Peyer's patch (tissue), 4 donors: ENCODE measurements around the gene DCANP1. TPM values are rescaled to one million over a fixed set of nuclear protein-coding genes. Genes with fewer than 3 reads are reported as not detected.

Experiments used
- DNase-seq, 3 donors: peaks; one replicate each; pipeline ENCODE4 v3.0.0-alpha.2; 2017 to 2019
- H3K27ac ChIP-seq, 4 donors: fragments of 200-600 bp; sonication (generic); one replicate each; pipeline ENCODE4 v1.5.1; 2016 to 2019
- H3K27me3 ChIP-seq, 2 donors: fragments of 200-600 bp; sonication (generic); one replicate each; pipeline ENCODE4 v1.5.1; 2019
- H3K36me3 ChIP-seq, 3 donors: fragments of 200-600 bp; sonication (generic); one replicate each; pipeline ENCODE4 v1.5.1; 2016 to 2019
- H3K4me1 ChIP-seq, 4 donors: fragments of 200-600 bp; sonication (generic); one replicate each; pipeline ENCODE4 v1.5.1; 2016 to 2019
- H3K4me3 ChIP-seq, 4 donors: fragments of 200-600 bp; sonication (generic); 1 replicate in 3 of 4; 2 replicates in 1 of 4; pipeline ENCODE4 v1.5.1; 2016 to 2019; ENCODE audit warnings: mild to moderate bottlenecking in 1 of 4
- H3K9me3 ChIP-seq, 4 donors: fragments of 200-600 bp; sonication (generic); one replicate each; pipeline ENCODE4 v1.5.1; 2016 to 2019; ENCODE audit warnings: mild to moderate bottlenecking in 1 of 4
- POLR2A ChIP-seq, 2 donors: fragments of 450-650 bp; IDR thresholded peaks; one replicate each; pipeline ENCODE4 v1.5.1; 2017; ENCODE audit warnings: antibody characterized with exemption in 2 of 2, mild to moderate bottlenecking in 2 of 2, moderate library complexity in 2 of 2
- total RNA-seq, 4 donors: library from RNA; depleted of rRNA; stranded (reverse); fragments of >200 nt; gene quantifications; one replicate each; pipeline ENCODE4 v1.1.0, GENCODE V29; 2016
- TF ChIP-seq, protein P1 (sequence below), 6 experiments: fragments of 450-650 bp in 4 of 6; fragments of 200-600 bp in 2 of 6; sonication (generic) in 1 of 6; IDR thresholded peaks; one replicate each; pipeline ENCODE4 v1.5.1; 2017 to 2019; ENCODE audit warnings: antibody characterized with exemption in 6 of 6, mild to moderate bottlenecking in 3 of 6, moderate library complexity in 1 of 6

Gene DCANP1
- total RNA-seq, 4 donors from 2014 or later = 0.27 to 1.7 TPM; not detected in 2

DNA sequence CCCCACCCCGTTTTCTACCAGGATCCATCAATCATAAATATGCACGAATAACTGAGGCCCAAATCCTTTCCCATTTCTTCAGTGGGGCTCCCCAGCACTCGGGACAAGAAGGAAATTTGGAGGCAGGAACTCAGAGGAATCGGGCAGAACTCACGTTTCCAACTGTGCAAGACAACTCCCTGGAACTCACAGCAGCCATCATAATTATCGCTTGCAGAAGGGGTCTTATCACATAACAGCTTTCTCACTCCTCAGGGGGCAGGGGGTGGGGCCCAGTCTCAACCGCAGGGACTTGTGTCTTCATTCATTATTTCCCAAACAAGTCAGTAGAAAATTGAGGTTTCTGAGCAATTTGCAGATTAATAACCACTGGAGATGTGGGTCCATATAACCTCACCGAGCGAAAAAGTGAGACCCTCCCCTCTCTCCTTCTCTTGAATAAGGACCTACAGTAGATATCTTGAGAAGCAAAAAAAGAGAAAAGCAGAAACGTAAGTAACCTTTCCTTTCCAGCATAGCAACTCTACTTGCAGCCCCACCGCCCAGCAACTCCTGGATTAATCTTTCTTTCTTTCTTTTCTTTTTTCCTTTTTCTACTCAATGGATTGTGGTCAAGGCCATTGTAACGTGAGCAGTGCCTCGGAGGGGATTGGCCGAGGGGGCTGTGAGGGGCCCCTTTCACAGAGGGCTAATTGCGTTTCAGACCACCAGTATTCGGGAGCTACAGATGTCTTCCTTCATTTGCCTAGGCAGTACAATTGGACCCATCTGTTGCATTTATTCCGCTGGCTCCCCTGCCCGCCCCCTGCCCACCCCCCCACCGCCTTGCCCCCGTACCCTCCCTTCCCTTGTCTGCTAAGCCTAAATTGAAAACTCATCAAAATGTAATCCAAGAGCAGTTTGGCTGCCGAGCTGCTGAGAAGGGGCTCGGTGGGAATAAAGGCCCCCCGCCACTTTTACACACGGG lies 29.8 kb upstream of the DCANP1 start:
- Histone ChIP-seq H3K4me1 (no peaks in the 10 kb centered on the region), H3K36me3 (no peaks in the 10 kb centered on the region), H3K4me3 (no peak overlapping the region), H3K27me3 (no peaks in the 10 kb centered on the region), H3K27ac (no peak overlapping the region), H3K9me3 (no peaks in the 10 kb centered on the region)
- TF ChIP-seq POLR2A (IDR thresholded peaks at IDR 0.05) = no peak
- TF ChIP-seq, protein P1, sequence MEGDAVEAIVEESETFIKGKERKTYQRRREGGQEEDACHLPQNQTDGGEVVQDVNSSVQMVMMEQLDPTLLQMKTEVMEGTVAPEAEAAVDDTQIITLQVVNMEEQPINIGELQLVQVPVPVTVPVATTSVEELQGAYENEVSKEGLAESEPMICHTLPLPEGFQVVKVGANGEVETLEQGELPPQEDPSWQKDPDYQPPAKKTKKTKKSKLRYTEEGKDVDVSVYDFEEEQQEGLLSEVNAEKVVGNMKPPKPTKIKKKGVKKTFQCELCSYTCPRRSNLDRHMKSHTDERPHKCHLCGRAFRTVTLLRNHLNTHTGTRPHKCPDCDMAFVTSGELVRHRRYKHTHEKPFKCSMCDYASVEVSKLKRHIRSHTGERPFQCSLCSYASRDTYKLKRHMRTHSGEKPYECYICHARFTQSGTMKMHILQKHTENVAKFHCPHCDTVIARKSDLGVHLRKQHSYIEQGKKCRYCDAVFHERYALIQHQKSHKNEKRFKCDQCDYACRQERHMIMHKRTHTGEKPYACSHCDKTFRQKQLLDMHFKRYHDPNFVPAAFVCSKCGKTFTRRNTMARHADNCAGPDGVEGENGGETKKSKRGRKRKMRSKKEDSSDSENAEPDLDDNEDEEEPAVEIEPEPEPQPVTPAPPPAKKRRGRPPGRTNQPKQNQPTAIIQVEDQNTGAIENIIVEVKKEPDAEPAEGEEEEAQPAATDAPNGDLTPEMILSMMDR (IDR thresholded peaks at IDR 0.05) = no peak
- DNase-seq = no peak

DNA sequence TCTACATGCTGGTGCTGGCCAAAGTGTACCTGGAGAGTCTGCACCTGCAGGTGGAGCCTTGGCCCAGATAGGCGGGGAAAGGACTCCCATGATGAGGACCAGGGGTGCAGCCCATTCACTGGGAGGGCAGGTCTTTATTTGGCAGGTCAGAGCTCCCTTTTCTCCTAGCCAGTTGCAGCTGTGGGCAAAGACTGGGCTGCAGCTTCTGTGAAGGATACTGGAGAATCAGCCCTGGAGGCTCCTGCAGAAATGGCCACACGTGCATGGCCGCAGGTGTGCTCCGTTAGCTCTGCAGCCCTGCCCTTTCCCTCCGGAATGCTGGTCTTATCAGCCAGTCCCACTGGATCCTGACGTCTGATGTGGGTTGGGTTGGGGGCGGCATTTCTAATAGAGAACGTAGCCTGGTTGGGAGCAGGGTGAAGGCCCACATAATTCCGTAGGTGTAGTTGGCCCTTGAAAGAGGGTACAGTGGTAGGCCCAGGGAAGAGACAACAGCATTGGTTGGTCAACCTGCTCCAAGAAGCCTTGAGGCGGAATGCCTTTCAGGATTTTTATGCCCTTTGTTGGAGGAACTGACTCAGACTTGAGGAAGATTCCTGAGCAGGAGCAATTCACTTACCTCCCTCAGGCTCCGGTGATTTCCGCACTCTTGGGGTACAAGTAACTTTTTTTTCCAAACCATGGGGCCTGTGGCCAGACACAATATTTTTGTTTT lies 27.0 kb upstream of the DCANP1 start:
- Histone ChIP-seq H3K27ac (no peak overlapping the region), H3K27me3 (no peaks in the 10 kb centered on the region), H3K9me3 (no peaks in the 10 kb centered on the region), H3K4me1 (no peaks in the 10 kb centered on the region), H3K36me3 (no peaks in the 10 kb centered on the region), H3K4me3 (no peak overlapping the region)
- no peak for DNase-seq
- TF ChIP-seq, protein P1 (IDR thresholded peaks at IDR 0.05) = no peak

DNA sequence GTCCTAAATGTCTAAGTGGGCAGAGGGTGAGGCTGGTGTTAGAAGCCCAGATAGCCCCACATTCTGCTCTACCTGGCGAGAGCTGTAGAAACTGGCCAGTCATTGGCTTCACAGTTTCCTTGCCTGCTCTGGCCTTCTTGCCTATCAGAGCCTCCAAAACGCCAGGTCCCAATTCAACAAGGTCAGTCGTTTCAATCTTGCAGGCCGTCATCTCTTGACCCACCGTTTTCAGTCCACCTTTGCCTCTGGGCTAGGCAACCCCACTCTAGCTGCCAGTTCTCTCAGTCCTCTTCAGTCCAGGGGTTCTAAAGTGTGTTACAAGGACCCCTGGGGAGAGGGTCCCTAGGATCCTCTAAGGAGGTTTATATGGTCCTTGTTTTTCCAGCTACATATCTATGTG lies 25.0 kb upstream of the DCANP1 start:
- DNase-seq = no peak
- H3K4me1 ChIP-seq = no peaks in the 10 kb centered on the region
- H3K36me3 ChIP-seq = no peaks in the 10 kb centered on the region
- H3K9me3 ChIP-seq = no peaks in the 10 kb centered on the region
- TF ChIP-seq, protein P1 (IDR thresholded peaks at IDR 0.05) = no peak
- no peak for TF ChIP-seq POLR2A (IDR thresholded peaks at IDR 0.05)
- no peak overlapping the region for H3K4me3 ChIP-seq
- no peak overlapping the region for H3K27ac ChIP-seq
- no peaks in the 10 kb centered on the region for H3K27me3 ChIP-seq

DNA sequence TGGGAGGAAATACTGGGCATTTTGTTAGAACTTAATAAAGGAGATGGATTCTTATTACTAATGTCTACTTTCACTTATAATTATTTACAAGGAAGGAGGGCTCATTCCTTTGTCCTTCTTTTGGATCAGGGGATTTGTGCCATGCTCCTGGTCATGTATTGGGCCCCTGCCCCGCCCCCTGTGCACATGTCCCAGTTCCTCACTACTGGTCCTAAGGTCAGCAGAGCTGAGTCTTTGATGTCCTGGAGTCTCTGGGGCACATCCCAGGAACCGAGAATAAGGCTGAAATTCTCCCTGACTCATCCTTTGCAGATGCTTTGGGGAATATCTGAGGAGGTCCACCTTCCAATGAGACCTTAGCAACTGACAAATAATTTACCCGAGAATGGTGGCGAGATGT lies 24.6 kb upstream of the DCANP1 start:
- Histone ChIP-seq H3K36me3 (no peaks in the 10 kb centered on the region), H3K9me3 (no peaks in the 10 kb centered on the region), H3K4me1 (no peaks in the 10 kb centered on the region), H3K27me3 (no peaks in the 10 kb centered on the region), H3K4me3 (no peak overlapping the region), H3K27ac (no peak overlapping the region)
- no peak for TF ChIP-seq POLR2A (IDR thresholded peaks at IDR 0.05)
- TF ChIP-seq, protein P1 (IDR thresholded peaks at IDR 0.05) = no peak
- no peak for DNase-seq

DNA sequence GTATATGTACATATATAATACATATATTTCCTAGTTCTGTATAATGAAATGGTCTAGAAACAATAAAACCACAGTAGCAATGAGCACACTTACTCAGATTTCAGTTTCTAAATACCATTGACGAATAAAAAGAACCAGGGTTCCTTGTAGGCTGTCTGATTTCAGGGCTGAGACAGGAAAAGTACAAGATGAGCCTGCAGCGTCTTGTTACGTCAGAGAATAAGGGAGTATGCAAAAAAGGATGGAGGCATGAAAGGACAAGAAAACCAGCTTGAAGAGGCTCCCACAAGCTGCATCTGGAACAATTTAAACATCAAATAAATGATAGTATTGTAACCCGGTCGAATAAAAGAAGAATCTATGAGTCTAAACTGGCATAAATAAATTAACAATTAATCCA lies 22.8 kb upstream of the DCANP1 start:
- TF ChIP-seq, protein P1 (IDR thresholded peaks at IDR 0.05) = no peak
- TF ChIP-seq POLR2A (IDR thresholded peaks at IDR 0.05) = no peak
- no peaks in the 10 kb centered on the region for H3K36me3 ChIP-seq
- DNase-seq = no peak
- H3K27ac ChIP-seq = no peak overlapping the region
- no peaks in the 10 kb centered on the region for H3K9me3 ChIP-seq
- H3K27me3 ChIP-seq = no peaks in the 10 kb centered on the region
- H3K4me1 ChIP-seq = no peaks in the 10 kb centered on the region
- no peak overlapping the region for H3K4me3 ChIP-seq
